ENCODE results near the gene MMS22L.

- TF ChIP-seq CTCF (IDR thresholded peaks at IDR 0.05; ENCODE audit: insufficient read depth, low read depth, low read length) (no peak), EZH2 (IDR thresholded peaks at IDR 0.05; ENCODE audit: insufficient read depth, low read length) (no peak)
Measured at GRCh38 chr6:97207383-97207782, 75.6 kb downstream of the MMS22L start.
